HepG2 (cell line): Measurements from ENCODE around the gene BAG5. TPM values are rescaled to one million over a fixed set of nuclear protein-coding genes. Genes with fewer than 3 reads are reported as not detected.

Source experiments
- BRCA1 ChIP-seq: sonication (generic); formaldehyde crosslinking; IDR thresholded peaks from 2 replicates; pipeline ENCODE4 v1.4.0; 2020; ENCODE audit warnings: missing genetic modification reagents
- BRF2 ChIP-seq: sonication (generic); formaldehyde crosslinking; IDR thresholded peaks from 2 replicates; pipeline ENCODE4 v1.8.1; 2022; ENCODE audit warnings: mild to moderate bottlenecking, missing genetic modification reagents
- GMEB2 ChIP-seq: IDR thresholded peaks from 2 replicates; pipeline ENCODE4 v1.6.1; 2016; ENCODE audit warnings: missing biosample characterization, missing genetic modification reagents, low read depth
- HOXA3 ChIP-seq: sonication (generic); formaldehyde crosslinking; IDR thresholded peaks from 2 replicates; pipeline ENCODE4 v1.5.0; 2020; ENCODE audit warnings: missing genetic modification reagents
- MZF1 ChIP-seq: sonication (generic); formaldehyde crosslinking; IDR thresholded peaks from 2 replicates; pipeline ENCODE4 v1.8.1; 2023; ENCODE audit warnings: mild to moderate bottlenecking, missing genetic modification reagents, borderline replicate concordance
- PRDM15 ChIP-seq: sonication (generic); formaldehyde crosslinking; IDR thresholded peaks from 2 replicates; pipeline ENCODE4 v1.4.0; 2020; ENCODE audit warnings: missing genetic modification reagents
- RBFOX2 ChIP-seq: fragments of 200-400 bp; formaldehyde crosslinking; IDR thresholded peaks from 2 replicates; pipeline ENCODE4 v1.6.1; 2017; ENCODE audit warnings: low read depth, mild to moderate bottlenecking, low read length
- SAP130 ChIP-seq: IDR thresholded peaks from 2 replicates; pipeline ENCODE4 v1.6.1; 2016; ENCODE audit warnings: low read depth
- ZBTB38 ChIP-seq: sonication (generic); formaldehyde crosslinking; IDR thresholded peaks from 2 replicates; pipeline ENCODE4 v1.5.1; 2020; ENCODE audit warnings: mild to moderate bottlenecking, missing genetic modification reagents
- ZFP36L1 ChIP-seq: sonication (generic); formaldehyde crosslinking; IDR thresholded peaks from 2 replicates; pipeline ENCODE4 v1.8.0; 2022; ENCODE audit warnings: mild to moderate bottlenecking, missing genetic modification reagents, moderate library complexity
- ZGPAT ChIP-seq: IDR thresholded peaks from 2 replicates; pipeline ENCODE4 v1.6.1; 2016; ENCODE audit warnings: mild to moderate bottlenecking
- ZNF260 ChIP-seq: sonication (generic); formaldehyde crosslinking; IDR thresholded peaks from 2 replicates; pipeline ENCODE4 v1.4.0; 2020; ENCODE audit warnings: missing genetic modification reagents, low read depth, mild to moderate bottlenecking, borderline replicate concordance
- ZNF431 ChIP-seq: sonication (generic); formaldehyde crosslinking; IDR thresholded peaks from 2 replicates; pipeline ENCODE4 v1.9.0; 2022; ENCODE audit warnings: missing genetic modification reagents, low read depth, mild to moderate bottlenecking, borderline replicate concordance
- ZNF614 ChIP-seq: IDR thresholded peaks from 2 replicates; pipeline ENCODE4 v1.6.1; 2018; ENCODE audit warnings: missing biosample characterization, missing genetic modification reagents, inconsistent platforms, borderline replicate concordance
- ZNF780A ChIP-seq: sonication (generic); formaldehyde crosslinking; IDR thresholded peaks from 2 replicates; pipeline ENCODE4 v1.8.0; 2022; ENCODE audit warnings: mild to moderate bottlenecking, missing genetic modification reagents, moderate library complexity
- polyA plus RNA-seq, 8 experiments: library from polyadenylated mRNA; depleted of rRNA in 3 of 8; stranded (reverse) in 7 of 8; unstranded in 1 of 8; fragments of >200 nt; fragmentation: Illumina TruSeq in 4 of 8; extraction: Trizol in 4 of 8; gene quantifications; 2 replicates each; pipeline versions ENCODE4 v1.2.1 to v1.2.3, GENCODE V29; 2011 to 2016; ENCODE audit warnings: low read depth in 4 of 8, missing spikeins in 1 of 8, mixed read lengths in 1 of 8; ENCODE audit not compliant: insufficient read depth in 1 of 8
- total RNA-seq, 5 experiments: library from RNA; depleted of rRNA; stranded (reverse); fragments of >200 nt; fragmentation: Illumina TruSeq; extraction: Trizol; gene quantifications; 2 replicates each; pipeline ENCODE4 v1.2.3, GENCODE V29; 2016; ENCODE audit warnings: low read depth in 1 of 5

The BAG5 gene
- total and polyA plus RNA-seq, 2 of the 13 experiments (the other 11 are each of a cell fraction or from before 2014, with no cell fraction given): 3.5 to 21.0 TPM

- TF ChIP-seq PRDM15 (no peak), HOXA3 (CRISPR knock-in tag) (peak; percentile 31; the same call in 1 of the 2 replicates), RBFOX2 (0 out of 2 replicates have a peak, but pooled peaks have one; percentile 12), BRCA1 (CRISPR knock-in tag) (no peak), MZF1 (no peak), ZNF780A (CRISPR knock-in tag) (no peak), ZBTB38 (CRISPR knock-in tag) (peak; percentile 90), ZNF614 (CRISPR knock-in tag) (no peak), ZFP36L1 (no peak), ZGPAT (CRISPR knock-in tag) (no peak), ZNF431 (CRISPR knock-in tag) (no peak), BRF2 (CRISPR knock-in tag) (no peak), ZNF260 (CRISPR knock-in tag) (no peak), SAP130 (no peak), GMEB2 (no peak)
Observed at GRCh38 chr14:103520657-103521437, 41.6 kb downstream of the BAG5 start (continued).
